NCI-H146 treated with DMSO at 0.1 percent for 48 hours (cell line): Measurements from ENCODE around the gene RIMBP2.

Source experiments
- DNase-seq: peaks from one replicate; lab custom pipeline; 2025; ENCODE audit not compliant: unreplicated experiment; lab: John Stamatoyannopoulos, UW

The RIMBP2 gene

GRCh38 chr12:130488358-130488710, 227.8 kb downstream of the RIMBP2 start:
- no peak for DNase-seq

GRCh38 chr12:130487636-130488357, 228.3 kb downstream of the RIMBP2 start:
- DNase-seq, result no peak

GRCh38 chr12:130486891-130487416, 229.1 kb downstream of the RIMBP2 start:
- no peak for DNase-seq

- no peak for DNase-seq
Observed at GRCh38 chr12:130486146-130486435, 230.0 kb downstream of the RIMBP2 start.

- DNase-seq, result no peak
Observed at GRCh38 chr12:130485291-130486145, 230.6 kb downstream of the RIMBP2 start.

- DNase-seq, result no peak
Observed at GRCh38 chr12:130484221-130484620, 231.9 kb downstream of the RIMBP2 start.

GRCh38 chr12:130483616-130484180, 232.4 kb downstream of the RIMBP2 start:
- DNase-seq, result no peak

- DNase-seq, result no peak
Observed at GRCh38 chr12:130482448-130482847, 233.7 kb downstream of the RIMBP2 start.

- no peak for DNase-seq
Observed at GRCh38 chr12:130481392-130481879, 234.7 kb downstream of the RIMBP2 start.

GRCh38 chr12:130480887-130481286, 235.2 kb downstream of the RIMBP2 start:
- DNase-seq, result no peak

GRCh38 chr12:130480231-130480630, 235.9 kb downstream of the RIMBP2 start:
- no peak for DNase-seq

GRCh38 chr12:130479401-130480125, 236.5 kb downstream of the RIMBP2 start:
- DNase-seq, result no peak

- DNase-seq, result no peak
Observed at GRCh38 chr12:130478786-130479185, 237.3 kb downstream of the RIMBP2 start.

- no peak for DNase-seq
Observed at GRCh38 chr12:130477701-130478100, 238.4 kb downstream of the RIMBP2 start.

- DNase-seq, result no peak
Observed at GRCh38 chr12:130477266-130477665, 238.8 kb downstream of the RIMBP2 start.

- no peak for DNase-seq
Observed at GRCh38 chr12:130476451-130477135, 239.5 kb downstream of the RIMBP2 start.

GRCh38 chr12:130474599-130475269, 241.4 kb downstream of the RIMBP2 start:
- DNase-seq, result no peak

GRCh38 chr12:130473266-130473665, 242.8 kb downstream of the RIMBP2 start:
- no peak for DNase-seq

- no peak for DNase-seq
Observed at GRCh38 chr12:130470969-130471368, 245.1 kb downstream of the RIMBP2 start.

GRCh38 chr12:130469552-130469951, 246.5 kb downstream of the RIMBP2 start:
- DNase-seq, result no peak
